Amniotic stem cell (primary cell): ENCODE data around the gene FHOD3.

ENCODE experiments used
- DNase-seq: peaks from one replicate; lab custom pipeline; 2025; lab: John Stamatoyannopoulos, UW

Gene FHOD3

GRCh38 chr18:36296650-36297416 is 680 bp upstream of the FHOD3 start:
- DNase-seq, result peak; percentile 41

- no peak for DNase-seq
These were observed 721 bp downstream of the FHOD3 start for GRCh38 chr18:36298126-36298741.

GRCh38 chr18:36299015-36299414 is 1.5 kb downstream of the FHOD3 start:
- DNase-seq, result no peak

- DNase-seq, result no peak
These were observed 2.7 kb downstream of the FHOD3 start for GRCh38 chr18:36300211-36300610.

- no peak for DNase-seq
These were observed 4.4 kb downstream of the FHOD3 start for GRCh38 chr18:36301884-36302283.

- DNase-seq, result no peak
These were observed 5.2 kb downstream of the FHOD3 start for GRCh38 chr18:36302676-36303075.

- no peak for DNase-seq
These were observed 5.8 kb downstream of the FHOD3 start for GRCh38 chr18:36303211-36303844.

- no peak for DNase-seq
These were observed 7.2 kb downstream of the FHOD3 start for GRCh38 chr18:36304723-36305122.

- DNase-seq, result no peak
These were observed 7.9 kb downstream of the FHOD3 start for GRCh38 chr18:36305375-36305774.

- DNase-seq, result no peak
These were observed 10.0 kb downstream of the FHOD3 start for GRCh38 chr18:36307513-36307912.

- no peak for DNase-seq
These were observed 11.4 kb downstream of the FHOD3 start for GRCh38 chr18:36308711-36309435.

GRCh38 chr18:36309436-36310391 is 12.2 kb downstream of the FHOD3 start:
- peak; percentile 92 for DNase-seq

GRCh38 chr18:36311026-36311570 is 13.6 kb downstream of the FHOD3 start:
- DNase-seq, result no peak

- DNase-seq, result no peak
These were observed 15.4 kb downstream of the FHOD3 start for GRCh38 chr18:36312806-36313395.

- no peak for DNase-seq
These were observed 16.6 kb downstream of the FHOD3 start for GRCh38 chr18:36314098-36314497.

- DNase-seq, result peak; percentile 59
These were observed 17.2 kb downstream of the FHOD3 start for GRCh38 chr18:36314754-36315153.

GRCh38 chr18:36315736-36316135 is 18.2 kb downstream of the FHOD3 start:
- peak; percentile 56 for DNase-seq

GRCh38 chr18:36316246-36316645 is 18.7 kb downstream of the FHOD3 start:
- DNase-seq, result no peak

- DNase-seq, result no peak
These were observed 24.3 kb downstream of the FHOD3 start for GRCh38 chr18:36321658-36322407.

GRCh38 chr18:36322408-36322728 is 24.9 kb downstream of the FHOD3 start:
- DNase-seq, result no peak
